GM06990 (cell line): ENCODE results near the gene KIF2C.
"Not testable (repeated sequence)": the region's sequence is repeated elsewhere in the genome, so short reads cannot be mapped to it uniquely, and the experiment has no call there.

Source experiments
- DNase-seq: peaks from one replicate; pipeline ENCODE4 v3.0.0-alpha.2; 2011; ENCODE audit not compliant: insufficient read length; ENCODE audit errors: extremely low read depth
- H3K27me3 ChIP-seq: replicated peaks from 2 replicates; pipeline ENCODE4 v1.6.0; 2011; ENCODE audit warnings: low read length; ENCODE audit not compliant: control insufficient read depth, insufficient read depth
- H3K36me3 ChIP-seq: 2 replicates; pipeline ENCODE4 v1.5.1; 2011; ENCODE audit warnings: low read length; ENCODE audit not compliant: control insufficient read depth, insufficient read depth
- H3K4me3 ChIP-seq: replicated peaks from 2 replicates; pipeline ENCODE4 v1.5.1; 2011; ENCODE audit warnings: low read depth, mild to moderate bottlenecking, control low read depth, low read length
- TF ChIP-seq, protein P1 (sequence below): IDR thresholded peaks from 2 replicates; pipeline ENCODE4 v1.5.1; 2011; ENCODE audit warnings: low read length, control low read depth, mild to moderate bottlenecking, inconsistent platforms; ENCODE audit not compliant: insufficient read depth, poor library complexity, severe bottlenecking

KIF2C gene

DNA sequence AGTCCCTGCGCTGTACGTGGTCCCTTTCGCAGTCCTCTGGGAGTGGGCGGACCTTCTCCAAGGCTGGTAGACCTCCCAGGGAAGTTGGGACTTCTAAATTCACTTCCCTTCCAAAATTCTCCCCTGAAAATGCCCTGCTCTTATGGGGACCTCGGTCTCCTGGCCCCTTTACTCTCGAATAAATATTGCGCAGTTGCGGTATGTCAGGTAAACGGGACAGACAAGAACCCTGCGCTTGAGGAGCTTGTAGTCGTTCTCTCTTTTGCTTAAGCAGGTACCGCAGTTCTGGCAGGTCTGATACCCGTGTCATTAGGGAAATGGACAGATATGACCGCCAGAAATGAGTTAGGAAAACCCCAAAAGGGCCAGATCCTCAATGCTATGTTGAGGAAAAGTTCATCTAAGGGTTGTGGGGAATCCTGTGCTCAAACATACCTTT is 561 bp downstream of the KIF2C start:
- DNase-seq: no peak
- Histone ChIP-seq H3K36me3 (peaks cover 6% of the 10 kb centered on the region; the same call in 1 of the 2 replicates), H3K27me3 (no peaks in the 10 kb centered on the region), H3K4me3 (peak overlapping the region; percentile 72)
- TF ChIP-seq, protein P1, sequence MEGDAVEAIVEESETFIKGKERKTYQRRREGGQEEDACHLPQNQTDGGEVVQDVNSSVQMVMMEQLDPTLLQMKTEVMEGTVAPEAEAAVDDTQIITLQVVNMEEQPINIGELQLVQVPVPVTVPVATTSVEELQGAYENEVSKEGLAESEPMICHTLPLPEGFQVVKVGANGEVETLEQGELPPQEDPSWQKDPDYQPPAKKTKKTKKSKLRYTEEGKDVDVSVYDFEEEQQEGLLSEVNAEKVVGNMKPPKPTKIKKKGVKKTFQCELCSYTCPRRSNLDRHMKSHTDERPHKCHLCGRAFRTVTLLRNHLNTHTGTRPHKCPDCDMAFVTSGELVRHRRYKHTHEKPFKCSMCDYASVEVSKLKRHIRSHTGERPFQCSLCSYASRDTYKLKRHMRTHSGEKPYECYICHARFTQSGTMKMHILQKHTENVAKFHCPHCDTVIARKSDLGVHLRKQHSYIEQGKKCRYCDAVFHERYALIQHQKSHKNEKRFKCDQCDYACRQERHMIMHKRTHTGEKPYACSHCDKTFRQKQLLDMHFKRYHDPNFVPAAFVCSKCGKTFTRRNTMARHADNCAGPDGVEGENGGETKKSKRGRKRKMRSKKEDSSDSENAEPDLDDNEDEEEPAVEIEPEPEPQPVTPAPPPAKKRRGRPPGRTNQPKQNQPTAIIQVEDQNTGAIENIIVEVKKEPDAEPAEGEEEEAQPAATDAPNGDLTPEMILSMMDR: no peak

DNA sequence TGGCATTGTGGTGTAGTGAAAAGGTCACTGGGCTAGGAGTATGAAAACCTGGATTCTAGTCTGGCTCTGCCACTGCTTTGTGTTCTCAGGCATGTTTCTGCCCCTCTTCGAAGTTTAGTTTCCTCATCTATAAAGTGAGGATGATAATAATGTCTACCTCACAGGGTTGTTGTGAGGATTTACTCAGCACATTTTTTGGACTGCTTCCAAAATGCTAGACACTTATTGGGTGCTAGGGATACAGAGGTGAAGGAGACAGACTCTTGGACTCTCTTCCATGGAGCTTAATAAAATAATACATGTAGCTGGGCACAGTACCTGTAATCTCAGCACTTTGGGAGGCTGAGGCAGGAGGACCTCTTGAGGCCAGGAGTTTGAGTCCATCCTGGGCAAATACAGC is 3.6 kb downstream of the KIF2C start:
- TF ChIP-seq, protein P1: no peak
- Histone ChIP-seq H3K36me3 (peaks cover 10% of the 10 kb centered on the region), H3K27me3 (no peaks in the 10 kb centered on the region), H3K4me3 (no peak overlapping the region)
- no peak for DNase-seq

DNA sequence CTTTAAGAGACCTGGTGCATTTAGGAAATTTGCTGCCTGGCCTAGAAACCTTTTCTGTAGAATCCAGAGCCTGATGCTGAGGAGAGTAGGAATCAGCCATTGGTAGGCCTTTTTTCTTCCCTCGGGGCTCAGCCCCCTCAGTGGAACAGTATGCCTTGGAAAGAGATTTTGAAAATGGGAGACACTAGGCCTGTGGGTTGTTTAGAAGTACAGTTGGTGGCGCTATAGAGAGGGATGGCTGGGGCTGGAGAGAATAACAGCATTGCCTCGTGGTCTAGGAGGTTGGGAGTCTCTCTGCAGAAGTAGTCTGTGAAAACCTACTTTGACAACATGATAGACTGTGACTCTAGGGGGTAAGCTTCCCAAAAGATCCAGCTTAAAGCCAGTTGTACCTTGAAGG is 8.2 kb downstream of the KIF2C start:
- Histone ChIP-seq H3K36me3 (peaks cover 20% of the 10 kb centered on the region), H3K27me3 (no peaks in the 10 kb centered on the region), H3K4me3 (no peak overlapping the region)
- TF ChIP-seq, protein P1: no peak
- DNase-seq: no peak

DNA sequence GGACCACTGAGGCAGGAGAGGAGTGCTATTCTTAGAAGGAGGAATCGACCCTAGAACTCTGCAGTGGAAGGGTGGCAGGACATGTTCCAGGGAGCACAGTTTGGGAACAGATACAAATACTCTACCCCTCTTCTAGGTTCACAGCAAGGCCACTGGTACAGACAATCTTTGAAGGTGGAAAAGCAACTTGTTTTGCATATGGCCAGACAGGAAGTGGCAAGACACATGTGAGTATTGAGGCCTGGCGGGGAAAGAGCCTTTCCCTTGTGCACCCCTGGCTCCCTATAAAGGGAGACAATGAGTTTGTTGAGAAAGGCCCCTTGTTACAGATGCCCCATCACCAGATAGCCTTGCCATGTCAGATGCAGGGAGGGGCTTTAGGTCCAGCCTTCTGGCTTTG is 17.8 kb downstream of the KIF2C start:
- H3K36me3 ChIP-seq: peaks cover 51% of the 10 kb centered on the region

DNA sequence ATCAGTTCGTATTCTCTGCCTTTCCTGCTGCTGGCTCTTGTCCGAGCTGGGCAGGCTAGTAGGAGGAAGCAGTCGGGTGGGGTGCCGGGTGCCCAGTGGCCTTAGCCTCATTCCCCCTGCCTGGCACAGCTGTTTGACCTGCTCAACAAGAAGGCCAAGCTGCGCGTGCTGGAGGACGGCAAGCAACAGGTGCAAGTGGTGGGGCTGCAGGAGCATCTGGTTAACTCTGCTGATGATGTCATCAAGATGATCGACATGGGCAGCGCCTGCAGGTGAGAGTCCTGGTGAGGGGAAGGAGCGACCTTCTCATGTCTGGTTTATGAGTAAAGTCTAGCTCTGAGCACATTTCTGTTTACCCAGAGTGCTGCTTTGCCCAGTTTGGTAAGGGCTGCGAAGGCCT is 19.4 kb downstream of the KIF2C start:
- TF ChIP-seq, protein P1: no peak
- DNase-seq: no peak
- Histone ChIP-seq H3K4me3 (no peak overlapping the region), H3K36me3 (peaks cover 52% of the 10 kb centered on the region), H3K27me3 (no peaks in the 10 kb centered on the region)

More for the DNA sequence above, 17.8 kb downstream of the KIF2C start:
- TF ChIP-seq, protein P1: no peak
- no peak for DNase-seq
- Histone ChIP-seq H3K4me3 (no peak overlapping the region), H3K27me3 (no peaks in the 10 kb centered on the region)

DNA sequence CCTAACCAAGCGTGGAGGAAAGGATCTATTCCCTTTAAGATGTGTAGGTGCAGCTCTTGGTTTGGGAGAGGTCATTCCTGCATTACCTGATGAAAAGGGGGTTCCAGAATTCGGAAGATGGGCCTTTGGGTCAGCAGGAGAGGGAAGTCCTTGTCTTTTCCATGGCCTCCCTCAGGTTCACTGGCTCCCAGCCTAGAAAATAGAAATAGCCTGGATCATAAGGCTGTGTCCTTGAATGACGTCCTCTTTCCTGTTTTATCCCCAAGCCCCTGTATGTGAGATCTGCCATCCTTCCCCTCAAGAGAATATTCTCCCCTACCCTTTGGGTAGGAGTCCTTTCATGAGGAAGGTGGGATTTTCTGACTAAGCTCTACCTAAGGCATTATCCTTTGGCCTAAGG is 21.2 kb downstream of the KIF2C start:
- Histone ChIP-seq H3K4me3 (no peak overlapping the region), H3K27me3 (no peaks in the 10 kb centered on the region), H3K36me3 (peaks cover 46% of the 10 kb centered on the region)
- TF ChIP-seq, protein P1: no peak
- DNase-seq: no peak

DNA sequence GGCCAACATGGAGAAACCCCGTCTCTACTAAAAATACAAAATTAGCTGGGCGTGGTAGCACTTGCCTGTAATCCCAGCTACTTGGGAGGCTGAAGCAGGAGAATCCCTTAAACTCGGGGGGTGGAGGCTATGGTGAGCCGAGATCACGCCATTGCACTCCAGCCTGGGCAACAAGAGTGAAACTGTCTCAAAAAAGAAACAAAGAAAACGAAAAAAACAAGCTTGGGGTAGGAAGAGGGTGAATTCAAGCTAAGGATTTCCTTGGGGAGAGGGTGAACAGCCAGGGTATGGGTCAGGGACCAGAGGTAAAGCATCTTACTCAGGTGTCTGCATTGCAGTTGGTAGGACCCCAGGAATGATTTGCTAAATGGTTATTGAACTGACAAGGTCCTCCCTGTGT is 26.8 kb downstream of the KIF2C start:
- H3K27me3 ChIP-seq, DNase-seq, H3K4me3 ChIP-seq: not testable (repeated sequence)
- peaks cover 25% of the 10 kb centered on the region for H3K36me3 ChIP-seq
